Hepatocyte (in vitro differentiated cells): ENCODE results near the gene KDM3B. TPM values are rescaled to one million over a fixed set of nuclear protein-coding genes. Genes with fewer than 3 reads are reported as not detected.

ENCODE experiments used
- DNase-seq: peaks from one replicate; pipeline ENCODE4 v3.0.0-alpha.2; 2016; ENCODE audit warnings: low spot score
- H2AFZ ChIP-seq: fragments of 200-600 bp; sonication (generic); 2 replicates; pipeline ENCODE4 v1.6.0; 2016; ENCODE audit warnings: antibody characterized with exemption, mild to moderate bottlenecking
- H3K27ac ChIP-seq: fragments of 200-600 bp; sonication (generic); 2 replicates; pipeline ENCODE4 v1.5.1; 2016; ENCODE audit warnings: mild to moderate bottlenecking
- H3K27me3 ChIP-seq: fragments of 200-600 bp; sonication (generic); 2 replicates; pipeline ENCODE4 v1.6.1; 2016
- H3K36me3 ChIP-seq: fragments of 200-600 bp; sonication (generic); replicated peaks from 2 replicates; pipeline ENCODE4 v1.5.1; 2016; ENCODE audit warnings: low read depth; ENCODE audit not compliant: insufficient read depth
- H3K4me1 ChIP-seq: fragments of 200-600 bp; sonication (generic); 2 replicates; pipeline ENCODE4 v1.5.1; 2016; ENCODE audit warnings: mild to moderate bottlenecking, moderate library complexity; ENCODE audit not compliant: insufficient read depth
- H3K4me2 ChIP-seq: fragments of 200-600 bp; sonication (generic); 2 replicates; pipeline ENCODE4 v1.6.0; 2016
- H3K4me3 ChIP-seq: fragments of 200-600 bp; sonication (generic); 2 replicates; pipeline ENCODE4 v1.5.1; 2016; ENCODE audit warnings: mild to moderate bottlenecking
- H3K79me2 ChIP-seq: fragments of 200-600 bp; sonication (generic); 2 replicates; pipeline ENCODE4 v1.6.0; 2017; ENCODE audit warnings: mild to moderate bottlenecking
- H3K9me2 ChIP-seq: fragments of 200-600 bp; sonication (generic); replicated peaks from 2 replicates; pipeline ENCODE4 v1.6.0; 2017; ENCODE audit warnings: mild to moderate bottlenecking; ENCODE audit not compliant: insufficient read depth
- H3K9me3 ChIP-seq: fragments of 200-600 bp; sonication (generic); 2 replicates; pipeline ENCODE4 v1.5.1; 2016; ENCODE audit warnings: low read depth, mild to moderate bottlenecking
- H4K20me1 ChIP-seq: fragments of 200-600 bp; sonication (generic); 2 replicates; pipeline ENCODE4 v1.6.0; 2016; ENCODE audit warnings: mild to moderate bottlenecking; ENCODE audit not compliant: insufficient read depth, poor library complexity, severe bottlenecking
- CTCF ChIP-seq: fragments of 200-600 bp; sonication (generic); IDR thresholded peaks from 2 replicates; pipeline ENCODE4 v1.5.1; 2016; ENCODE audit warnings: antibody characterized with exemption, mild to moderate bottlenecking; ENCODE audit not compliant: poor library complexity
- EZH2 ChIP-seq: fragments of 200-600 bp; sonication (generic); IDR thresholded peaks from 2 replicates; pipeline ENCODE4 v1.6.1; 2016; ENCODE audit warnings: antibody characterized with exemption, mild to moderate bottlenecking, borderline replicate concordance
- EZH2phosphoT487 ChIP-seq: fragments of 200-600 bp; sonication (generic); IDR thresholded peaks from one replicate; pipeline ENCODE4 v1.6.1; 2018; ENCODE audit warnings: antibody characterized with exemption, mild to moderate bottlenecking, low read depth, moderate library complexity; ENCODE audit not compliant: unreplicated experiment, severe bottlenecking
- WGBS: methylation state at CpG from one replicate; pipeline ENCODE4 v1.1.6; 2016; ENCODE audit warnings: low lambda C conversion rate; ENCODE audit errors: missing lambda C conversion rate; 5-methylcytosine and 5-hydroxymethylcytosine counted together
- polyA plus RNA-seq: library from polyadenylated mRNA; unstranded; fragments of >200 nt; fragmentation: Nextera tagmentation; extraction: Ambion mirVana; gene quantifications from 2 replicates; pipeline ENCODE4 v1.2.1, GENCODE V29; 2016
- total RNA-seq: library from RNA; depleted of rRNA; stranded (reverse); fragments of >200 nt; gene quantifications from 2 replicates; pipeline ENCODE4 v1.2.3, GENCODE V29; 2014

KDM3B gene
- total and polyA plus RNA-seq, 2 experiments from 2014 or later, result 22.1 to 67.8 TPM

- no peak for DNase-seq
- H3K9me2 ChIP-seq, result no peaks in the 10 kb centered on the region
- peaks cover 64% of the 10 kb centered on the region for H4K20me1 ChIP-seq
- no peak for TF ChIP-seq EZH2
- TF ChIP-seq EZH2phosphoT487, result no peak
- no peak for TF ChIP-seq CTCF
- H3K4me2 ChIP-seq, result no peak overlapping the region
- no peaks in the 10 kb centered on the region for H3K9me3 ChIP-seq
- H3K4me1 ChIP-seq, result no peaks in the 10 kb centered on the region
- peaks cover 98% of the 10 kb centered on the region for H3K79me2 ChIP-seq
- H3K4me3 ChIP-seq, result no peak overlapping the region
- 78% methylated on average over 2 of the region's 2 CpGs for WGBS
- no peak overlapping the region for H3K27ac ChIP-seq
- H3K27me3 ChIP-seq, result no peaks in the 10 kb centered on the region
- no peak overlapping the region for H2AFZ ChIP-seq
- H3K36me3 ChIP-seq, result no peaks in the 10 kb centered on the region
Measured at GRCh38 chr5:138369706-138370105, 17.2 kb downstream of the KDM3B start.

- H3K79me2 ChIP-seq, result peaks cover 93% of the 10 kb centered on the region
- no peaks in the 10 kb centered on the region for H3K4me1 ChIP-seq
- H3K4me3 ChIP-seq, result no peak overlapping the region
- no peaks in the 10 kb centered on the region for H3K36me3 ChIP-seq
- H3K27me3 ChIP-seq, result no peaks in the 10 kb centered on the region
- H3K9me2 ChIP-seq, result no peaks in the 10 kb centered on the region
- no peaks in the 10 kb centered on the region for H3K9me3 ChIP-seq
- no peak for DNase-seq
- no peak overlapping the region for H3K4me2 ChIP-seq
- no peak overlapping the region for H2AFZ ChIP-seq
- no peak overlapping the region for H3K27ac ChIP-seq
- TF ChIP-seq CTCF, result no peak
- TF ChIP-seq EZH2, result no peak
- no peak for TF ChIP-seq EZH2phosphoT487
- peaks cover 60% of the 10 kb centered on the region for H4K20me1 ChIP-seq
- 91% methylated on average over 3 of the region's 3 CpGs for WGBS
Measured at GRCh38 chr5:138370537-138370936, 18.1 kb downstream of the KDM3B start.

GRCh38 chr5:138371454-138371853 lies 19.0 kb downstream of the KDM3B start:
- no peak for TF ChIP-seq EZH2
- no peak for TF ChIP-seq EZH2phosphoT487
- TF ChIP-seq CTCF, result no peak
- no peak overlapping the region for H2AFZ ChIP-seq
- no peaks in the 10 kb centered on the region for H3K9me2 ChIP-seq
- no peak overlapping the region for H3K4me3 ChIP-seq
- H3K79me2 ChIP-seq, result peaks cover 84% of the 10 kb centered on the region
- H4K20me1 ChIP-seq, result peaks cover 51% of the 10 kb centered on the region
- whole genome bisulfite sequencing, result 100% methylated on average over 2 of the region's 2 CpGs
- H3K36me3 ChIP-seq, result no peaks in the 10 kb centered on the region
- H3K27ac ChIP-seq, result no peak overlapping the region
- no peaks in the 10 kb centered on the region for H3K27me3 ChIP-seq
- H3K4me2 ChIP-seq, result no peak overlapping the region
- DNase-seq, result no peak
- no peaks in the 10 kb centered on the region for H3K4me1 ChIP-seq
- no peaks in the 10 kb centered on the region for H3K9me3 ChIP-seq

- no peaks in the 10 kb centered on the region for H3K9me2 ChIP-seq
- no peaks in the 10 kb centered on the region for H3K36me3 ChIP-seq
- H3K79me2 ChIP-seq, result peaks cover 77% of the 10 kb centered on the region
- no peaks in the 10 kb centered on the region for H3K27me3 ChIP-seq
- 90% methylated on average over 1 of the region's 1 CpG for WGBS
- DNase-seq, result no peak
- no peaks in the 10 kb centered on the region for H3K4me1 ChIP-seq
- H3K4me2 ChIP-seq, result no peak overlapping the region
- H3K4me3 ChIP-seq, result no peak overlapping the region
- TF ChIP-seq EZH2phosphoT487 (no peak), EZH2 (no peak), CTCF (no peak)
- H3K27ac ChIP-seq, result no peak overlapping the region
- H2AFZ ChIP-seq, result no peak overlapping the region
- no peaks in the 10 kb centered on the region for H3K9me3 ChIP-seq
- peaks cover 44% of the 10 kb centered on the region for H4K20me1 ChIP-seq
Measured at GRCh38 chr5:138372225-138372624, 19.7 kb downstream of the KDM3B start.
